ENCODE measurements around the gene GPR39.
"Not testable (repeated sequence)": the region's sequence is repeated elsewhere in the genome, so short reads cannot be mapped to it uniquely, and the experiment has no call there.

The GPR39 gene

DNA sequence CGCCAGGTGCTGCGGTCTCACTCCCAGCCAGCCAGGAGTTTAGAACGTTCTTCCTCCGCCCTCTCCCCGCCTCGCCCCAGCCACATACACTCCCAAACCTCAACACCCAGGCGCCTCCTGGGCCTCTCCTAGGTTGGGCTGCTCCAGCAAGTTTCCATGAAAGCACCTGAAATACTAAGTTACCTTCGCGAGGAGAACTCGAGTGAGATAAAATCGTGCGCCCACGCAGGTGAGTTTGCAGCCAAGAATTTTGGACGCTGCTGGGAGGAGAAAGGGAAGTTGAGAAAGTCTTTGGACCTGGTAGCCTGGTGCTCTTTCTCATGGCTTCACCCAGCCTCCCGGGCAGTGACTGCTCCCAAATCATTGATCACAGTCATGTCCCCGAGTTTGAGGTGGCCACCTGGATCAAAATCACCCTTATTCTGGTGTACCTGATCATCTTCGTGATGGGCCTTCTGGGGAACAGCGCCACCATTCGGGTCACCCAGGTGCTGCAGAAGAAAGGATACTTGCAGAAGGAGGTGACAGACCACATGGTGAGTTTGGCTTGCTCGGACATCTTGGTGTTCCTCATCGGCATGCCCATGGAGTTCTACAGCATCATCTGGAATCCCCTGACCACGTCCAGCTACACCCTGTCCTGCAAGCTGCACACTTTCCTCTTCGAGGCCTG is at the start of gene GPR39:
Gene GPR39, plus strand, starts transcription at position 83 of the 673 bp plus-strand sequence.
- DNase-seq (ENCODE audit: low spot score), result no peak

GRCh38 chr2:132368191-132368590 is 48.4 kb upstream of the GPR39 start:
- no peak for DNase-seq (ENCODE audit: low spot score)

DNA sequence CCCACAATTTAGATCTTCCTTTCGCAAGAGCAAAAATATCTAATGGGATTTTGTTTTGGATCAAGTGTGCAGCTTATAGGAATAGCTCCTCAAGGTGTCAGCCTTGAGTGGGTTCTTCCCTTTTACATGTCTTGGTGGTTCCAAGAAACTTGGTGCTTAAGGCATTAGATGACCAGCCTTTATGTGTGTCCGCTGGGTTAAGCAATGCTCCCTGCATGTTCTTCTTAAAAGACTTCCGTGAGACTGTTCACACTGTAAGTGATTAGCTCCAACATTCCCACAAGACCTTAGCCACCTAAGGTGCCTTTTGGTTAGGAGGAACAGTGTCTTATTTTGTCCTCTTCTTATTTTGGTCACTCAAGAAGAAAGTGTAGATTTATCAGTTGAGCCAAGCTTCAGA is 44.3 kb upstream of the GPR39 start:
- no peak for DNase-seq (ENCODE audit: low spot score)

GRCh38 chr2:132373391-132374135 is 43.0 kb upstream of the GPR39 start:
- DNase-seq (ENCODE audit: low spot score), result no peak

DNA sequence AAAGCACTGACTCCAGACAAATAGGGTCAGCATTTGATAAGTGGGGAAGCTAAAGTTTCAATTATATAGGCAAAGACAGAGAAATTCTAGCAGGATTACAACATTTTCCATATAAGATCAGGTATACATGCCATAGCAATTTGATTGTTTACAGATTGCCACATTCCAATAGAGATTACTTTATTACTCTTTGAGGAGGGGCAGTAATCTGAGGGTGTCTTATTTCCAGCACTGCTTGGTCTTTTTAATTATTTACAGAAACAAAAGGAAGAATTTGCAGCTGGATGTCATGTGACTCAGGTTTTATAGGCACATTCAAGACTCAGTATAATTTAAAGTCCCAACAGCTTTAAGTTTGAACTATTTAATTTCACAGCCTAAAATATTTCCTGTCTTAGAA is 42.5 kb upstream of the GPR39 start:
- DNase-seq (ENCODE audit: low spot score), result no peak

- DNase-seq (ENCODE audit: low spot score), result no peak
Observed at GRCh38 chr2:132374551-132374950, 42.1 kb upstream of the GPR39 start.

GRCh38 chr2:132374961-132375360 is 41.6 kb upstream of the GPR39 start:
- no peak for DNase-seq (ENCODE audit: low spot score)

GRCh38 chr2:132381376-132381775 is 35.2 kb upstream of the GPR39 start:
- no peak for DNase-seq (ENCODE audit: low spot score)

- no peak for DNase-seq (ENCODE audit: low spot score)
Observed at GRCh38 chr2:132383956-132384355, 32.6 kb upstream of the GPR39 start.

DNA sequence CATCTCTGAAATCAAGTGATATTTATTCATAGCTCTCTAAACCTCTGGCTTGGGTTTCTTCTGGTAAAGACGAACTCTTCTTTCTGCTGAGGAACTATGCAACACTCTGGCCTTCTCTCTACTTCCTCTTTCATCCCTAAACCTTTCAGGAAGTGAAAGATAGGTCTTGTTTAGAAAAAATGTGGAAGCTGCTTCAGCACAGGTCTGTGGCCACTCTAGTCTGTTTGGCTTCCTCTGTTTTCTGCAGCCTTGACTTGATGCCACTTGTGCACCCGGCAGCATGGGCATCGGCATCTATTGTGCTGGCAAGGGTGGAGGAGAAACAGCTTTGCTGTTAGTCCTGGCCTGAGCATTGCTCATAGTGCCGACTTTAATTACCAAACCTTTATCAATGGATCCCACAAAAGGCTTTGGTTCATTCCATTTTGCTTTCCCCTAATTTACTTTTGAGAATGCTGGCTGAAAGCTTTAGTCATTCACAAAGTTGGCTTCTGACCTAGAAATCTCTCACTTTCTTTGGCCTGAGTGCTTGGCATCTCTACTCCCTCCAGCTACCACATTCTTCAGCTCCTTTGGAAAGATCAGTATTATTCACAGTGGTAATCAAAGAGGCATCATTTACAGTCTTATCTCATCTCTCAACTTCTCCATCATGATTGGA is 32.0 kb upstream of the GPR39 start:
- no peak for DNase-seq (ENCODE audit: low spot score)

- no peak for DNase-seq (ENCODE audit: low spot score)
Observed at GRCh38 chr2:132387126-132387525, 29.5 kb upstream of the GPR39 start.

DNA sequence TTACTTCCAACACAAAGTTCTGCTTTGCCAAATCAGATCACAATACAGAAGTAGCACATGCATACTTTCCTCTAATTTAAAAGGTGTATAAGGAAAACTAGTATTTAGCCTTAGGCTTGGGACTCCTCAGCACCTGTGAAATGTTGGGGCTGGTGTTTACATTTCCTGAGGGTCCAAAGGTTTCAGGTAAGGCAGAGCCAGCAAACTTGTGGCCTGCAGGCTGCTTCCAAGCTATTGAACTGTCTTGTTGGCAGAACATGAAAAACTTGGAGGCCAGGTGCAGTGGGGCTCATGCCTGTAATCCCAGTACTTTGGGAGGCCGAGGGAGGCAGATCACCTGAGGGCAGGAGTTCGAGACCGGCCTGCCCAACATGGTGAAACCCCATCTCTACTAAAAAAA is 26.5 kb upstream of the GPR39 start:
- no peak for DNase-seq (ENCODE audit: low spot score)

DNA sequence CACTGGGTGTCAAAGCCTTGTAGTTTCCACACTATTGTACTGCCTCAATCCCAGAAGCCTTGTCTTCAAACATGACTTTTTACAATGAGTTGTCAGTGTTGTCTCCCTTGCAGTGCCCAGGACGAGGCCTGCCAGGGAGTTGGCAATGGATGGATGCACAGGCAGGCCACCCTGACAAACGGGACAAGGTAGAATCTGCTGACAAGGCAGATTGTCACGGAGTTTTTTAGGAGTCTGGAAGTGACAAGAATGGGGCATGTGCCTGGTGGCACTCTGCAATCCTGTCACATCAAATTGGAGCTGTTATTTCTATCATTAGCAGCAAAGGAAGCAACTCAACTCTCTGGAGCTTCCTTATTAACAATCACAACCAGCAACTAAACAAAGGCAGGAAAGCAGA is 25.2 kb upstream of the GPR39 start:
- no peak for DNase-seq (ENCODE audit: low spot score)

GRCh38 chr2:132392221-132392620 is 24.4 kb upstream of the GPR39 start:
- no peak for DNase-seq (ENCODE audit: low spot score)

DNA sequence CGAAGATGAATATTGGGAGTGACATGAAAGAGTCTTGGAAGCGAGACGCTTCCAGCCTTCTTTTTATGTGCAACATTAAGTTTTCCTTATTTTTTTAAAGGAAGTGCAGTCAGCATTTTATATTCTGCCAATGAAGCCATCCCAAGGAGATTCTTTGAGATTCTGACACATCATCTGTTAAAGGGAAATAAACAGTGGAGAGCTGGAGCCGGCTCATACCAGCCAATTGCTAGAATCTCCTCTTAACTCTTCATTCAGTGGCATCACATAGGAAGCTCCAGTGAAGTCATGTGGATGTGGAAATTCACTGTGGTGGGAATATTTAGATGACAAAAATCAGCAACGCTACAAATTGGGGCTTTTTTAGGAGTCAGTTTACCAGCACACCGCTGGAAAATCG is 23.7 kb upstream of the GPR39 start:
- no peak for DNase-seq (ENCODE audit: low spot score)

DNA sequence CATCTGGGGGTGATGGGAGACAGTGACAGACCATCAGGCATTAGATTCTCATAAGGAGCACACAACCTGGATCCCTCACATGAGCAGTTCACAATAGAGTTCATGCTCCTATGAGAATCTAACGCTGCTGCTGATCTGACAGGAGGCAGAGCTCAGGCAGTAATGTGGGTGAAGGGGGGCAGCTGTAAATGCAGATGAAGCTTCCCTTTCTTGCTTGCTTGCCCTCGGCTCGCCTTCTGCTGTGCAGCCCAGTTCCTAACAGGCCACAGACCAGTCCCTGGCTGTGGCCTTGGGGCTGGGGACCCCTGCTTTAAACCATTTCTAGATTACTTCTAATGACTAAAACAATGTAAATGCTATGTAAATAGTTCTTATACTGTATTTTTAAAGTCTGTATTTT is 19.6 kb upstream of the GPR39 start:
- DNase-seq (ENCODE audit: low spot score), result not testable (repeated sequence)

- DNase-seq (ENCODE audit: low spot score), result no peak
Observed at GRCh38 chr2:132400169-132400900, 16.3 kb upstream of the GPR39 start.

DNA sequence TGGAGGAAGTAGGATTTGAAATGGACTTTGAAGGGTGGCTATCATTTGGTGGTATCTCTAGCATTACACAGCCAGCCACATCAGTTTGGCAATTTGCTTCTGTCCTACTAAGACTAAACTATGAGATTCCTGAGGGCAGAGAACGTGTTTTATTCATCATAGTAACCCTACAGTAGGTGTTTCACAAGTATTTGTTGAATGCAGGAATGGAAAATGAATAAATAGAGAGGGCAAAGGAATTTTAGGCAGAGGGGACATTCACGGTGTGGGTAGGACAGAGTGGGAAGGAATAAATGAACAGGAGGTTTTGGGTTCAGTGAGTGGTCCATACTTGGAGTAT is 15.7 kb upstream of the GPR39 start:
- DNase-seq (ENCODE audit: low spot score), result no peak

DNA sequence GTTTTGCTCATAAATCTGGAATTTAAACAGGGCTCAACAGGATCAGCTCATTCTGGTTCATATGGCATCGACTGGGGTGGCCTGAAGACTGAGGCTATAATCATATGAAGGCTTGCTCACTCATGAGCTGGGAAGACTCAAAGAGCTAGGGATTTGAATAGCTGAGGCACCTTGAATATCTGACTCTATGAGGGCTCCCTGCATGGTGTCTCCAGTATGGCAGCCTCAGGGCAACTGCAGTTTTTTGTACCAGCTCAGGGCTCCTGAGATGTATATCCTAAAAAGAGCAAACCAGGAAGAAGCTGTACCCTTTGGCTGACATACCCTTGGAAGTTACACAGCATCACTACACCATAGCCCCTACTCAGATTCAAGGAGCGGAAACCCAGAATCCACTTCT is 15.3 kb upstream of the GPR39 start:
- no peak for DNase-seq (ENCODE audit: low spot score)

GRCh38 chr2:132403146-132403545 is 13.5 kb upstream of the GPR39 start:
- no peak for DNase-seq (ENCODE audit: low spot score)

- DNase-seq (ENCODE audit: low spot score), result no peak
Observed at GRCh38 chr2:132404056-132404455, 12.5 kb upstream of the GPR39 start.

DNA sequence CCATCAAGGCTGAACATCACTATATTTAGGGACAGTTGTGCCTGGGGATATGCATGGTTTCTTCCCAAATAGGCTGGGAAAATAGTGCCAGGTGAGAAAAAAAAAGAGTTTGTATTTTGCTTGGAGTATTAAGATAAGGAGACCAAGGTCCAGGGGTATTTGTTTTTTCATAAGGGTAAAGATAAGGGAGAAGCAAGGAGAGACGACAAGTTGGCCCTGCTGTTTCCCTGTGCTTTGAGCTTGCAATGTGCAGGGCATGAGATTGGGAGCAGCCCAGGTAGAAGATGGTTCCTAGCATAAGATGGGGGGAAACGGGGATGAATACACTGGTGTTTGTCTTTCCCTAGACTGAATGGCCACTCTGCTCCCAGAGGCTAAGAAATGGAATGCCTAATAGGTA is 8.8 kb upstream of the GPR39 start:
- no peak for DNase-seq (ENCODE audit: low spot score)

GRCh38 chr2:132412021-132412420 is 4.6 kb upstream of the GPR39 start:
- no peak for DNase-seq (ENCODE audit: low spot score)
